NCI-H2107 (cell line): Measurements from ENCODE around the gene MFSD2B.

ENCODE experiments used
- DNase-seq: peaks from one replicate; lab custom pipeline; 2025; lab: John Stamatoyannopoulos, UW

Gene MFSD2B

GRCh38 chr2:24051833-24052232, 41.9 kb downstream of the MFSD2B start:
- DNase-seq, result no peak

GRCh38 chr2:24052951-24053350, 43.1 kb downstream of the MFSD2B start:
- no peak for DNase-seq

- DNase-seq, result no peak
Observed at GRCh38 chr2:24054366-24055010, 44.6 kb downstream of the MFSD2B start.

DNA sequence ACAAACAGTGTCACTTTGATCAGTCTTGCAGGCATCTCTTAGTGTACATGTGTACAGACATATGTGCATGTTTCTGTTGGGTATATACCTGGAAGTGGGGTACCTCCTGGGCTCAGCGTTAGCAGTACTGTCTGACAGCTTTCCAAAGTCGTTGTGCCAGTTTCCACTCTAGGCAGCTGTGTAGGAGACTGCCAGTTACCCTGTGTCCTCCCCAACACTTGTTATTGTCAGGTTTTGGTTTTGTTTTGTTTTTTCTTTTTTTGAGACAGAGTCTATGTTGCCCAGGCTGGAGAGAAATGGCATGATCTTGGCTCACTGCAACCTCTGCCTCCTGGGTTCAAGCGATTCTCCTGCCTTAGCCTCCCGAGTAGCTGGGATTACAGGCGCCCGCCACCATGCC, 45.9 kb downstream of the MFSD2B start:
- DNase-seq, result no peak

DNA sequence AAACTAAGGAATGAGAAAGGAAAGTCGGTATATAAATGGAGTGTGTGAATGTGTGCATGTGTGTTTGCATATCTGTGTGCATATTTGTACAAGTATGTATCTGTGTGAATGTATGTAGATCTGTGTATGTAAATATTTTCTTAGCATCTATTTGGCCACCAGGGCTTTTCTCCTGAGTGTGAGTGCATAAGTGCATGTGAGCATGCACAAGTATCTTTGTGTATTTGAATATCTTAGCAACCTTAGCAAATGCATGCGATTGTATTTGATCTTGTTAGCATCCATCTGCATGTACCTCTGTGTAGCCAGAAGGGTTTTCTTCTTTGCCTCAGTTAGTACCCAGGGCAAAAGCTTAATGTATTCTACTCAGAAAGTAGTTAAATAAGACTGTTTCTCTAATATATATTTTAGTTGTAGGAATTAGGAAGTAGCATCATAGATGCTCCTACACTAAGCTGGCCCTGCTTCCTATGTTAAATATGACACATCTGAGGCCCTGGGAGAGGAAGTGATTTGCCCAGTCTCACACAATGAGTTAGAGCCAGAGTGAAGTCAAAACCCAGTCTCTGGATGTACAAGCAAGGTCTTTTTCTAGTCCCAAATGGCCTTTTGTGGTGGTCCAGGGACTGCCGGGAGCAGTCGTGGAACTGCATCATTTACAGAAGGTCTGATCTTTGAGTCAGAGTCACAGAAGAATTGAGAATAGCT, 48.8 kb downstream of the MFSD2B start:
- DNase-seq, result no peak

- DNase-seq, result no peak
Observed at GRCh38 chr2:24065341-24065740, 55.5 kb downstream of the MFSD2B start.

- no peak for DNase-seq
Observed at GRCh38 chr2:24072259-24072658, 62.4 kb downstream of the MFSD2B start.

GRCh38 chr2:24073816-24074215, 63.9 kb downstream of the MFSD2B start:
- DNase-seq, result no peak

DNA sequence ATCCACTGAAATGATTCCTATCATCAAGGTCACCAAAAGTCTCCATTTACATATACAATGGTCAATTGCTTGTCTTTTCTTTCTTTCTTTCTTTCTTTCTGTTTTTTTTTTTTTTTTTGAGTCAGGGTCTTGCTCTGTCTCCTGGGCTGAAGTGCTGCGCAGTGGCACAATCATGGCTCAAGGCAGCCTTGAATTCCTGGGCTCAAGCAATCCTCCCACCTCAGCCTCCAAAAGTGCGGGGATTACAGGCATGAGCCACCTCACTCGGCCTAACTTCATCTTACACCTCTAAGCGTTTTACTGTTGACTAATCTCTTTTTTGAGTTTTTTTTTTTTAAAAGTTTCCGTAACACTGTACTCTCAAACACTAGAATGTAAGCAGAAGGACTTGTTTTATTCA, 65.4 kb downstream of the MFSD2B start:
- DNase-seq, result no peak
